Stimulated activated CD8-positive, alpha-beta memory T cell treated with anti-CD3 and anti-CD28 coated beads, Interleukin-7, amount 100 ng/mL, for 24 hours (primary cell): Measurements from ENCODE around the gene ARHGEF25.
"Not testable (repeated sequence)": the region's sequence is repeated elsewhere in the genome, so short reads cannot be mapped to it uniquely, and the experiment has no call there.

Experiments used
- DNase-seq: peaks from one replicate; pipeline ENCODE4 v3.0.0-alpha.2; 2020; ENCODE audit warnings: low read depth

The ARHGEF25 gene

DNA sequence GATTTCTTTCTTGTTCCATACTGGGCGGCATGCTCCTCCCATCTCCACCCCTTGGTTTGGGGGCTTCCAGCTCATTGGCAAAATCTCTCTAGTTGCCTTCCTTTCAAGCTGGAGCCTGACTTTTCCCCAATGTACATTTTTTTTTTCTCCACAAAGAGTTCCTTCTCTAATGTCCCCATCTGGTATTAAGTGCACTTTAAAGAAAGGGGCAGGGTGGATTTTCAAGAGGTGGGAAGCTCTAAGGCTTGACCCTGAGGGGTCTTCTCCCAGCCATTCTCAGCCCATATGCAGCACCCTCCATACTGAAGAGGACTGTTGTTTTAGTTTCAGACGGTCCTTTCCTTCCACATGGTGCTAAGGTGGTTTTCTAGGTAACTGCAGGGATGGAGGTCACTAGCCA lies 26.1 kb upstream of the ARHGEF25 start:
- DNase-seq: no peak

DNA sequence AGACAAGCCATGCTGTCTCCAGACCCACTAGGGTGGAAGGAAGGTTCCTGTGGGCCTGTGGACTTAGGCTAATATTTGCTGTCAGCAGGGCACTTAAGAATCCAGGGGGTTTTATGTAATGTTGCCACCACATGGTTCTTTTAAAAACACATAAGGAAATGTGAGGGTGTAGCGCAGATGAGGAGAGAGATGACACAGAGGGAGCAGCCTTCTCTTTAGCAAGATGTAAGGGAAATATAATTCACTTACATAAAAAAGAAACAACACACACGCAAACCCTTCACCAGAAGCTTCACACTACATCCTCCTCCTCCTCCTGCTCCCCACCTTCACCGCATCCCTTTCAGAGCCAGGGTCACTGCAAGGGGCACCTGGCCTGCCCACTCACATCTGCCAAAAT lies 25.1 kb upstream of the ARHGEF25 start:
- DNase-seq: no peak

DNA sequence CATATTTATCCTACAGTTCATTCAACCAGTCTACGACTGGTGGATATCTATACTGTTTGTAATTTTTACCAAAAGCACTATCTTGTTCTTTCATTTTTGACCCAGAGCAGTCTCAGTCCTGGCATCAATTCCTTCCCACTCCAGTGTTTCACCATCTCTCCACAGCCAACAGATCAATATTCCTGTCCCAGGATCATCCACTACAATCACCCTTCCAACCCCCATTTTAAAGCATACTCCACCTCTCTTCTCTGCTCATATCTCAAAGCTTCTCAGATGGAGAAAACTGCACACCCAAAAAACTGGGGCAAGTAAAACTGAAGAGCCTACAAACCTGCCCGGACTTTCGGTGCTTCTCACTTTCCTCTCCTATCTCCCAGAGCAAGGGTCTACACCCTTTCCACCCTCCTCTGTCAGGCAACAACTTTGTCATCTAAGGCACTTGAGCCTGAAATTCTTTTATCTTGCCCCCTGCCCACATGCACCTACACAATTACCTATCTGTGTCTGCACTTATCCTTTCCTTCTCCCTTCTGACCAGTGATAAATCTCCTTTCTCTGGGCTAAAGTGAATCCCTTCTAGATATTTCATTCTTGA lies 24.3 kb upstream of the ARHGEF25 start:
- DNase-seq: no peak

DNA sequence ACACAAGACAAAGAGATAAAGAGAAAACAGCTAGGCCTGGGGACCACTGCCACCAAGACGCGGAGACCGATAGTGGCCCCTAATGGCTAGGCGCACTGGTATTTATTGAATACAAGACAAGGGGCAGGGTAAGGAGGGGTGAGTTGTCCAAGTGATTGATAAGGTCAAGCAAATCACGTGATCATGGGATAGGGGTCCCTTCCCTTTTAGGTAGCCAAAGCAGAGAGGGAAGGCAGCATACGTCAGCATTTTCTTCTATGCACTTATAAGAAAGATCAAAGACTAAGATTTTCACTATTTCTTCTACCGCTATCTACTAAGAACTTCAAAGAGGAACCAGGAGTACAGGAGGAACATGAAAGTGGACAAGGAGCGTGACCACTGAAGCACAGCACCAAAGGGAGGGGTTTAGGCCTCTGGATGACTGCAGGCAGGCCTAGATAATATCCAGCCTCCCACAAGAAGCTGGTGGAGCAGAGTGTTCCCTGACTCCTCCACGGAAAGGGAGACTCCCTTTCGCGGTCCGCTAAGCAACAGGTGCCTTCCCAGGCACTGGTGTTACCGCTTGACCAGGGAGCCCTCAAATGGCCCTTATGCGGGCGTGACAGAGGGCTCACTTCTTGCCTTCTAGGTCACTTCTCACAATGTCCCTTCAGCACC lies 22.2 kb upstream of the ARHGEF25 start:
- DNase-seq: not testable (repeated sequence)

DNA sequence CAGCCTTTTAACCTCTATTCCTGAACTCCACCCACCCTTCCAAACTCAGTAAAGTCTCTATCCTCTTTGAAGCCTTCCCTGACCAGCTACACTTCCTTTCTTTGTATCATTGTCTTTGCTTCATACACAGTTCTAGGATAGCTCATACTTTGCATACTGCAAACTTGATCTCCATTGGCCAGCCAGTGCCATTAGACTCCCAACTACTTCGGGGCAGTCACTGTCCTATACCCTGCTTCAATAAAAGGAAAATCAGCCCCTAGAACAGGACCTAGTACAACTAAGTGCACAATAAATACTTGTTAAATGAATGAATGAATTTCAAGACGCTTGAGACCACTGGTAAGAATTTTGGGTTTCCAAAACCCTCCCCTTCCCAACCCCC lies 20.8 kb upstream of the ARHGEF25 start:
- DNase-seq: no peak

DNA sequence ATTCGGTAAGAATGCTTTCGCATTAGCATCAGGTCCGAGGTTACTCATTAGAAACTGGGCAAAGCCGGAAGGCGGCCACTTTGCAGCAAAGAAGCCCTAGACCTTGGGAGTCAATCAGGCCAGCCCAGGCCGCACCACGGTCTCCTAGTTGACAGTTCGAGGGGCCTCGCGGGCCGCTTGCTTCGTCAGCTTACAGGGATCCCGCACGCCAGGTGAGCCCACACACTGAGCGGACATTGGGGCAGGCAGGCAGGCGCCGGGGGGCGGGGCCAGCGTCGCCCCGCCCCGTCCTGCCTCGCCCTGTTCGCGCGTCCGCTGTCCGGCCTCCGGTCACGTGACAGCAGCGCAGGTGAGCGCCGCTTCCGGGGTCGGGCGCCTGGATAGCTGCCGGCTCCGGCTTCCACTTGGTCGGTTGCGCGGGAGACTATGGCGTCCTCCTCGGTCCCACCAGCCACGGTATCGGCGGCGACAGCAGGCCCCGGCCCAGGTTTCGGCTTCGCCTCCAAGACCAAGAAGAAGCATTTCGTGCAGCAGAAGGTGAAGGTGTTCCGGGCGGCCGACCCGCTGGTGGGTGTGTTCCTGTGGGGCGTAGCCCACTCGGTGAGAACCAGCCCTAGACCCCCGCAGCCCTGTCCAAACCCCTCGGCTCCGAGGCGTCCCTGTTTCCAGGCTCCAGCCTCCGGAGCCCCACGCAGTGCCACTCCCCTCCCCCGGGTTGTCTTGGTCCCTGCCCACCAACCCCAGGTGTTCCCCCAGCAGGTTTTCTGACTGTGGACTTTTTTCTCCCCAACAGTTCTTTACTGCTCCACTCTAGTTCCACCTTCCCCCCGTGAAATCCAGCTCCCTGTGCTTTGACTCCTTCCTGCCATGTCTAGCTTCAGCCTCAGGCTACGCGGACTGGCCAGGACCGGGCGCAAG lies 20.1 kb upstream of the ARHGEF25 start, which contains the start of gene PIP4K2C:
PIP4K2C (plus strand) TSS at position 329 of the 918 bp plus-strand sequence; CDS start at position 427, 98 bp downstream.
- DNase-seq: peak; percentile 49

DNA sequence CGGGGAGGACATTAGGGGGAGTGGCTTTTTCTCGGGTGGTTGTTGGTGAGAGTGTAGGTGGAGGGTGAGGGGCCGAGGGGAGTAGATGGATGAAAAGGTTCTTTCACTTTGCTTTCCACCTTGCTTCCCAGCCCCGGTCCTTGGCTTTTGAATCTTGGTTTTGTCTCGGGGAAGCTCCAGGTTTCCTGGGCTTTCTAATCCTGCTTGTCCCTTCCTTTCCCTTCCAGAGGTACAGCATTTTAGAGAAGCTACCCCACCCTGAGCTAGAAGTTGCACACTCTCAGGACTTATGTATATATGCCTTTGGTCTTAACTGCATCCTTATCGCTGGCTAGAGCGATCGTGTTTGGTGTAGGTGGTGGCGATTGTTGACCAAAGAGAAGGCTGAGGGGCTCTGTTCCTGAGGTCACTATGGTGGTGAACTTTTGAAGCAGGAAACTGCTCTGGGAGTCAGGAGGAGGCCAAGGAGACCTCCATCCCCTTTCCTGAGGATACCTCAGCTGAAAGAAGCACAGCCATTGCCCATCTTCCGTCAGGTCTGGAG lies 19.4 kb upstream of the ARHGEF25 start:
- no peak for DNase-seq

DNA sequence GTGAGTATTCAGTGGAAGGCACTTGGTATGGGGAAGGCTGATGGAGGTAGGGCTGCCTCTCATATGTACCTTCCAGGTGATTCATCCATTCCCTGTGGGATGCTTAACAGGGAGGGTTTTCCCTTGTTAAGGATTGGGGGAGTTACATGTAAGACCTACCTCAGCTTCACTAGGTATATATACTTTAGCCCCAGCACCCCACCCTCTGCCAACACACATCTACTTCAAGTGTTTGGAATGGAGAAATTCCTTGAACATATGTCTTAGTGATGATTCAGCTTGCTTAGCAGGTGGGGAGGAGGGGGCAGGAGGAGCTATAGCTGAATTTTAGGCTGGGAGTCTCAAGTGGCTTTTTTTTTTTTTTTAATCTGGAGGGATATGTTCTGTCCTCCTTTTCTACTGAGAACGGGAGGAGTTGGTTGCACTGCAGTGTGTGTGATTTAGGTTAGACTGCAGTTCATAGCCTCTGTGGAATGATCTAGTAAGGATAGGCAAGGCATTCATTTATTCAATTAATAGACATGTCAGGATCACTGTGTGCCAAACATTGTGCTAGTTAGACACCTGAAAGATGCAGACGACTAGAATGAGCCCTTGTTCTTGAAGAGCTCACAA lies 18.6 kb upstream of the ARHGEF25 start:
- DNase-seq: no peak

DNA sequence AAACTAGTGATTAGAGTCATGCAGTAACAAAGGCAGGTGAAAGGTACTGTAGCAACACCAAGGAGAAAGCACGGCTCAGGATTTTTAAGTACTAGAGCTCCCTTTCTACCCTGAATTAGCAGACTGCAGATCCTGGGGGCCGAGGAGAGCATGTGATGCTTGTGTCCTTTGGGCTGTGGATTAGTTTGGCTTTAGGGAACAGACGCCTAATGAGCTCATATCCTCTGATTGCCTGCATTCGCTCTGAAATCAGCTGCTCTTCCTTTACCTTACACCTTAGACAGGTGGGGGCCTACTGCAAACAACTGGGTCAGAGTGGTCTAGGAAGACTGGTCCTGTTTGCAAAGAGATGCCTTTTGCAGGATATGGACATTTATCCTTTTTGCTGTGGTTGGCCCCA lies 18.0 kb upstream of the ARHGEF25 start:
- no peak for DNase-seq

DNA sequence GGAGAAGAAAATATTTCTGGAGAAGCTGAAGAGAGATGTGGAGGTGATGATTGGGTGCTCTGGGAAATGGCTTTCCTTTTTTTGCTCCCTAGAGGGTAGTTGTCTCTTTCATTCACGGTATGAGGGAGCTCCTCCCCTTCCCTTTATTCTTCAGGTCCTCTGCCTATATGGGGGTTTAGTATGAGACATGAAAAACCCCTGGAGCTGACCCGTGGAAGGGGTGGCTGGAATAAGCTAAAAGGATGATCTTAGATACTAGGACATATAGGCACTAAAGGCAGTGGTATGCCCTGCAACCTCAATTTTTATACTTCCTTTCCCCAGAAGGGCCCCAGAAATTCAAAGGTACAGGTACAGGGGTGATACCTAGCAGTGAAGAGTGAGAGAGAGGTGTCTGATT lies 10.8 kb upstream of the ARHGEF25 start:
- DNase-seq: no peak

DNA sequence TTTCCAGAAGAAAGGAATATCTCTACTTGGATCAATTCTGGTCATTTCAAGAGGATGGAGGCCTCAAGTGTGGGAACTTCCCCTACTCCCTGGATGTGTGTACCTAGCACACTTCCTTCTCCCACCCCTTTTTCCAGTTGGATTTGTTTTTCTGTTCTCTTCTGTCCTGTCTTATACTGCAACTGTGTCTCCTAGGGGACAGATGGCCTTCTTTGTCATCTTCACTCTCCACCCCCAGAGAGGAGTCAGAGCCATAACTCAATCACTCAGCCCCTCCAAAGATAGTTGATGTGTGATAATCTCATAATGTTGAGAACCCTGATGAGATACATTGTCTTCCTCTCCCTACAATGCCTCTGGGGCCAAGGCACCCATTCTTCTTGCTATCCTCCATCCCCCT lies 8.7 kb upstream of the ARHGEF25 start:
- DNase-seq: no peak

DNA sequence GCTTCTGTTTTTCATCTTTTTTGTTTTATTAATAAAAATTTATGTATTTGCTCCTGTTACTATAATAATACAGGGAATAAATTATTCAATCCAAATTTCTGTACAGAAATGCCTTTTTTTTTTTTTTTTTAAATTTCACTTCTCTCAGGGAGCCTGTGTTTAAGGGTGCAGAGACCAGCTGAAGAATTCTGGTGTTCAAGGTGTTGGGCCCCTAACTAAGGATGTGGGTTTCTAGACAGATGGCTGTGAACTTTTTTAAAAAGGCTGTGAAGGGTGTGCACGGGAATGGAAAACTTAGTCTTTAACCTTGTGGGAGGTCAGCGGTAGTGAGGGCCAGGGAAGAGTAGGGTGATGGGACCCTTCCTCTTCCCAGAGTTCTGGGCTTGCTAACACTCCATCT lies 7.9 kb upstream of the ARHGEF25 start:
- DNase-seq: no peak

DNA sequence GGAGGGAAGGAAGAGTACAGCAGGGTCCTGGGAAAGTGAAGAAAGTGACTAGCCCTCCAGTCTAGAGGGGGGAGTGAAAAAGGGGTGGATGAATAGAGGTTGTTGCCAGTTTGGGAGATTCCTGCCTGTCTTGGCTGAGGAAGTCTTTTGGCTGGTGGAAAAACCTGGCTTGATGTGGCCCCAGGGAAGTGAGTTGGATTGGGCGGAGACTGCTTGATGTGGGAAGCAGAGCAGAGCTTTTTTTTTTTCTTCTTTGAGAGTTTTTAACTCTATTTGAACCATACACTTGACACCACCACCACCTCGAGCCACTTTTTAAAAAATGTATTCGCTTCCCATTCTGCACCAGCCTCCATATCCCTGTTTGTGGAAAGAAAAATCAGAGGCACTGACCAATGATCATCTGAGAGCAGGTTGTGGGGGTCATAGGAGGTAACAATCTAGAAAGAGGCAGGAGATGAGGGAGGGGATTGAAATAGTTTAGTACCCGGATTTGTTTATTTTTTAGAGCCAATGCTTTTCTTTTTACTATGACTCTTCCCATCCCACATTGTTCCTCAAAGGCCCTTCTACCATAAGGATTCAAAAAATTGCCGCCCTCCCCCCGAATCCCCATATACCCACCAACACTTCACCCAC lies 7.3 kb upstream of the ARHGEF25 start:
- no peak for DNase-seq

DNA sequence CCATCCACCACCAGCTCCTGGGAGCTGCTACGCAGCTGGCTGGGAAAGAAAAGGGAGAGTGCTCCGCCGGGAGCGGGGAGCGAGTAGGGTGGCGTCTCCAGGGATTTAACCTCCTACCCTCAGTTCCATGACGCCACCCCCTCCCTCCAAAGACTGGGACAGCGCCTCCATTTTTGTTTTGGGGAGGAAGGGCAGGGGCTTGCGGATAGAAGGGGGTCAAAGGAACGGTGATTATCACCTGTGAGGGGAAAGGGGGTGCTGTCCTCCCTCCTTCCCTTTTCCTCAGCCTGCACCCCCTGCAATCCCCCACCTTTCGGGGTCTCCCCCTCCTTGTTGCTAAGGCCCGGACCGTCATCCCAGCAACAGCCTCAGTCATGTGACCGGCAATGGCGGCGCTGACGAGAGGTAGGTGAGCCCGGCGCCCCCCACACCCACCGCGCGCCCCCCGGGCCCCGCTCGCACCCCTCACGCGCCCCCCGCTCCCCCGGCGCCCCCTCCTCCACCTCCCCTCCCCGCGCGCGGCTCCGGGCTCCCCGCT lies 6.7 kb upstream of the ARHGEF25 start, which contains the start of gene DTX3:
DTX3 (plus strand) TSS at position 371 of the 538 bp plus-strand sequence. CDS start 1,694 bp downstream, outside the sequence.
- DNase-seq: no peak

DNA sequence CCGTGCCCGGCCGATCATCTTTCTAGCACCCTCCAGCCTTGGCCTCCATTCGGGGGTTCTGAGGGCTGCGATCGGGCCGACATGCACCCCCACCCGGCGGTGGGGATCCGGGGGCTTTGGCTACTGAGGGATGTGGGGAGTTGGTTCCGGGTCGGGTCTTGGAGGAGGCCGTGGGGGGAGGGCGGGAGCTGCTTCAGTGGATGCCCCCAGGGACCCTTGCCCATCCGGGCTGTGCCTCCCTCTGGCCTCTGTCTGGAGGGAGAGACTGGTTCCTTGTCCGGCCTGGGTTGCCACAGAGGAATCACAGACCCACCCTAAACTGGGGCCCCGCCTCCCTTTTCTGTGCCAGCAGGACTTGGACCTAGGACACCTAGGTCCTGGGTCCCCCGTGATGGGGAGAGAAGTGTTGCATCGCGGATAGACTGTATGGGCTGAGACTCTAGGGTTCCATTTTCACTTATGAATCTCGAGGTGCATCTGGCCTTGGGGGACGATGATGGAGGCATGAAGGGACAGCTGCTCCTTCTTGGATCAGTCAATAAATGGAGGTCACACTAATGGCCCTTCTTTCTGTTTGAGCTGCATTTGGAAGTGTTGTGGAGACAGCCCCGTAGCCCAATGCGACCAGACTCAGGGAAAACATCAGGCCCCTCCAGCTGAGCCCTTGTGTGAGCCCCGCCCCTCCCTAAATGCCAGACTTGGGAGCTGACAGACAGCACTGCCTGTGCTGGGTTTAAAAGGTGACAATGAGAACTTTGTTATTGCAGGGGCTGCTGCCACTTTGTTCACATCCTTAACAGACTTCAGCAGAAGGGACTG lies 6.0 kb upstream of the ARHGEF25 start:
- DNase-seq: no peak

DNA sequence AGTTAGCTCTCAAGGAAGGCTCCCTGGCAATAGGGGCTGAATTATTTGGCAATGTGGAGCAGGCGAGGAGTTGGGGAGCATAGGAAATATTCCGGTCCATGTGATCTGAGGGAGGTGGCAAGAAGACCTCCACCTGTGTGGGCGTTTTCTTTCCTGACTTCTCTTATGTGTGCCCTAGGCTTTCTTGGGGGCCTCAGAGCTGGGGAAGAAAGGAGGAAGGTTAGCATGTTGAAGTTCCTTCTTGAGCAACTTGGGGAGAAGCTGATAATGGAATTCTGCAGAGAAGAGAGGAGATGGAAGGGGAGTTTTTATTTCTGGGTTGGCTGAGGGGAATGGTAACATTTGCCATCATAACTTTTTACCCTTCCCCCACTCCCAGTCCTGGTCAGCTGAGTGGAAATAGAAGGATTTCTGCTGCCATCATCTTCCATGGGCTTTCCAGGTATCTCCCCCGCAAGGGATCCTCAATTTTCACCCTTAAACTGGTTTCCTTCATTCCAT lies 5.4 kb upstream of the ARHGEF25 start:
- DNase-seq: no peak

DNA sequence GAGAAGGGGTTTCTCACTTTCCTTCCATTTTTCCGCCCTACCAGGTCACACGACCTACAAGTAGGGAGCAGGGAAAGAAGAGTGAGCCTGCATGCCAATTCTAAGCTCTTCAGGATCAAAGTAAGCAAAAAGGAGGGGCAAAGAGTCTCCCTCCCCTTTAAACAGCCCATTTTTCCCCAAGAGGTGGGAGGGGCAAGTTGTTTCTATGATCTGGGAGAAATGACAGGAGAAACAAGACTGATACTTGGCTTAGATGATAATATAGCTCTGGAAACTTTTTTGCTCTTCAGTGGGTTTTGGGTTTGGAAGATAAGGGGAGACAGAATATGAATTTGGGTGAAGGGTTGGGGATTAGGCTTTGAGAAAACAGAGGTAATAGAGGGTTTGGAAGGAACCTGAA lies 4.8 kb upstream of the ARHGEF25 start:
- no peak for DNase-seq

DNA sequence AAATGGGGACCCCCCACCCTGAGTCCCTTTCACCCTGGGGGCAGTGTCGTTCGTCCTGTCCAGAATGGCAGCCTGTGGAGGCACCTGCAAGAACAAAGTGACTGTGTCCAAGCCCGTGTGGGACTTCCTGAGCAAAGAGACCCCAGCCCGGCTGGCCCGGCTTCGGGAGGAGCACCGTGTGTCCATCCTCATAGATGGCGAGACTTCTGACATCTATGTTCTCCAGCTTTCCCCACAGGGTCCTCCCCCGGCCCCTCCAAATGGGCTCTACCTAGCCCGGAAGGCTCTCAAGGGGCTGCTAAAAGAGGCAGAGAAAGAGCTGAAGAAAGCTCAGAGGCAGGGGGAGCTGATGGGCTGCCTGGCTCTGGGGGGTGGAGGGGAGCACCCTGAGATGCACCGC lies 4.4 kb upstream of the ARHGEF25 start:
- no peak for DNase-seq

DNA sequence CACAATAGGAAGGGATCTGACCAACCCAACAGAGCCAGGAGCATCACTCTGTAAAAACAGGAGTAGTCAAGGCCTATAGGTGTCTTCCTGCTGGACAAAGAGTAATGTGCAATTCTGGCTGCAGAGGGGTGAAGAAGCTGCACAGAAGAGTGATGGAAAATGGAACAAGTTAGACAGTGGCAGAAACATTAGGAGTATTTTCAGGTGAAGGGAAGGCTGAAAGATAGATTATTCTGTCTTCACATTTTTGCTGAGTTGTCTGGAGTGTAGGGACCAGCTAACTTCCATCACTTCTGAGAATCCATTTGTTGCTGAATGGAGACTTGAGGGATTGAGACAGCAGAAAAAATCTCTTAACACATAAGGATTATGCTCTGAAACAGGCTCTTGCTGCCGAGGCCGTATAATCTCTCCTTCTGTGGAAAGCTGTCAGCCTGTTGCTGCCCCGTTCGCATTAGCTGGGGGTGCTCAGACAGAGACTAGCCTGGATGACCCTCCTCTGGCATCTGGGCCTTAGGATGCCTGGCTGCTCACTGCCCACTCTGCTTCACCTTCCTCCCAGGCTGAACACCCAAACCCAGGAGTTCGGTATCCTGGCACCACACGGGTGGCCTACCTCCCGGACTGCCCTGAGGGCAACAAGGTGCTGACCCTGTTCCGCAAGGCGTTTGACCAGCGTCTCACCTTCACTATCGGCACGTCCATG lies 3.1 kb upstream of the ARHGEF25 start:
- DNase-seq: no peak
